Measurements from ENCODE around the gene RBMS3.
"Not testable (repeated sequence)": the region's sequence is repeated elsewhere in the genome, so short reads cannot be mapped to it uniquely, and the experiment has no call there.

DNA sequence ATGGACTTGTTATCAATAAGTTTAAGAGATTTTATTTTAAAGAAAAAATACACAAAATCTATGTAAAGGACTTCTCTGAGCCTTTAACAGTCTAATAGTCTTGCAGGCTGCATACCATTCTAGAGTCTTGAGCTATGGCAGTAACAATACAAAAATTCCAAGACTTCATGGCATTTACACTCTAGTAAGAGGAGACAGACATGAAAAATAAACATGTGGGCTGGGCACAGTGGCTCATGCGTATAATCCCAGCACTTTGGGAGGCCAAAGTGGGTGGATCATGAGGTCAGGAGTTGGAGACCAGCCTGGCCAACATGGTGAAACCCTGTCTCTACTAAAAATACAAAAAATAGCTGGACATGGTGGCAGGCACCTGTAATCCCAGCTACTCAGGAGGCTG lies 47.7 kb upstream of the RBMS3 start:
- TF ChIP-seq NFRKB (IDR thresholded peaks at IDR 0.05); FOXK2 (IDR thresholded peaks at IDR 0.05); LEF1 (IDR thresholded peaks at IDR 0.05; ENCODE audit: borderline replicate concordance); ELF4 (IDR thresholded peaks at IDR 0.05); PKNOX1 (IDR thresholded peaks at IDR 0.05); BHLHE40 (IDR thresholded peaks at IDR 0.05; ENCODE audit: borderline replicate concordance); ZNF384 (IDR thresholded peaks at IDR 0.05); TARDBP (IDR thresholded peaks at IDR 0.05): not testable (repeated sequence)

Measured in HEK293T (cell line).